HEK293 (cell line): ENCODE results near the gene STAC2.

Experiments used
- CTCF ChIA-PET: fragments of 350-600 bp; formaldehyde crosslinking; extraction: SDS; loops from one replicate; lab custom pipeline; 2021; ENCODE audit warnings: antibody characterized with exemption; lab: Yijun Ruan, JAX
- POLR2A ChIA-PET: fragments of 300-600 bp; formaldehyde crosslinking; extraction: SDS; loops from one replicate; lab custom pipeline; 2020; ENCODE audit warnings: antibody characterized with exemption, inconsistent platforms; lab: Yijun Ruan, JAX
- H3K27ac ChIP-seq: fragments of 200-500 bp; sonication (Bioruptor generic); 2 replicates; pipeline ENCODE4 v1.5.1; 2014; ENCODE audit warnings: low read depth, low read length, control low read depth, inconsistent platforms; ENCODE audit errors: extremely low read depth
- H3K36me3 ChIP-seq, 2 experiments: fragments of 200-500 bp in 1 of 2; sonication (Bioruptor generic) in 1 of 2; 1 replicate in 1 of 2; 2 replicates in 1 of 2; pipeline ENCODE4 v1.5.1; 2014 to 2017; ENCODE audit warnings: inconsistent platforms in 2 of 2, low read length in 2 of 2; ENCODE audit not compliant: control insufficient read depth in 2 of 2, insufficient read depth in 1 of 2
- H3K4me1 ChIP-seq: fragments of 200-500 bp; sonication (Bioruptor generic); 2 replicates; pipeline ENCODE4 v1.5.1; 2014; ENCODE audit warnings: mild to moderate bottlenecking, low read length, inconsistent platforms; ENCODE audit not compliant: control insufficient read depth, insufficient read depth
- H3K4me3 ChIP-seq: 2 replicates; pipeline ENCODE4 v1.5.1; 2011; ENCODE audit warnings: low read depth, mild to moderate bottlenecking, control low read depth, low read length, moderate library complexity
- H3K9me3 ChIP-seq: fragments of 200-500 bp; sonication (Bioruptor generic); 2 replicates; pipeline ENCODE4 v1.5.1; 2014; ENCODE audit warnings: low read depth, low read length, inconsistent platforms; ENCODE audit not compliant: control insufficient read depth, insufficient read depth
- ATF2 ChIP-seq: fragments of 450-650 bp; formaldehyde crosslinking; IDR thresholded peaks from 2 replicates; pipeline ENCODE4 v1.5.1; 2016; ENCODE audit warnings: missing biosample characterization, missing genetic modification characterization, low read depth
- BCL11B ChIP-seq: fragments of 450-650 bp; formaldehyde crosslinking; IDR thresholded peaks from 2 replicates; pipeline ENCODE4 v1.5.1; 2016; ENCODE audit warnings: low read depth, missing biosample characterization, missing genetic modification characterization
- EGR2 ChIP-seq: fragments of 450-650 bp; formaldehyde crosslinking; IDR thresholded peaks from 2 replicates; pipeline ENCODE4 v1.5.1; 2016; ENCODE audit warnings: low read depth, missing biosample characterization, missing genetic modification characterization
- GFI1B ChIP-seq: fragments of 450-650 bp; formaldehyde crosslinking; IDR thresholded peaks from 2 replicates; pipeline ENCODE4 v1.5.1; 2016; ENCODE audit warnings: missing biosample characterization, missing genetic modification characterization
- GLIS1 ChIP-seq: fragments of 450-650 bp; formaldehyde crosslinking; IDR thresholded peaks from 2 replicates; pipeline ENCODE4 v1.5.1; 2016; ENCODE audit warnings: missing biosample characterization, missing genetic modification characterization
- GLIS2 ChIP-seq: fragments of 450-650 bp; formaldehyde crosslinking; IDR thresholded peaks from 2 replicates; pipeline ENCODE4 v1.5.1; 2016; ENCODE audit warnings: missing biosample characterization, missing genetic modification characterization
- OVOL3 ChIP-seq: fragments of 450-650 bp; formaldehyde crosslinking; IDR thresholded peaks from 2 replicates; pipeline ENCODE4 v1.5.1; 2016; ENCODE audit warnings: missing biosample characterization, missing genetic modification characterization
- SP2 ChIP-seq: fragments of 450-650 bp; formaldehyde crosslinking; IDR thresholded peaks from 2 replicates; pipeline ENCODE4 v1.5.1; 2016; ENCODE audit warnings: missing biosample characterization, missing genetic modification characterization
- SP3 ChIP-seq: fragments of 450-650 bp; formaldehyde crosslinking; IDR thresholded peaks from 2 replicates; pipeline ENCODE4 v1.5.1; 2016; ENCODE audit warnings: missing biosample characterization, missing genetic modification characterization
- ZBTB17 ChIP-seq: fragments of 450-650 bp; formaldehyde crosslinking; IDR thresholded peaks from 2 replicates; pipeline ENCODE4 v1.5.1; 2016; ENCODE audit warnings: missing biosample characterization, missing genetic modification characterization
- ZFHX2 ChIP-seq: fragments of 450-650 bp; formaldehyde crosslinking; conservative IDR thresholded peaks from 2 replicates; pipeline ENCODE4 v1.5.1; 2016; ENCODE audit warnings: missing biosample characterization, missing genetic modification characterization
- ZNF10 ChIP-seq: fragments of 450-650 bp; formaldehyde crosslinking; IDR thresholded peaks from 2 replicates; pipeline ENCODE4 v1.5.1; 2017; ENCODE audit warnings: missing biosample characterization, missing genetic modification characterization
- ZNF112 ChIP-seq: fragments of 450-650 bp; formaldehyde crosslinking; IDR thresholded peaks from 2 replicates; pipeline ENCODE4 v1.5.0; 2017; ENCODE audit warnings: missing biosample characterization, missing genetic modification characterization
- ZNF223 ChIP-seq: fragments of 450-650 bp; formaldehyde crosslinking; IDR thresholded peaks from 2 replicates; pipeline ENCODE4 v1.5.1; 2016; ENCODE audit warnings: missing biosample characterization, missing genetic modification characterization
- ZNF37A ChIP-seq: fragments of 450-650 bp; IDR thresholded peaks from 2 replicates; pipeline ENCODE4 v1.5.1; 2018; ENCODE audit warnings: missing biosample characterization, missing genetic modification characterization
- ZNF473 ChIP-seq: fragments of 450-650 bp; formaldehyde crosslinking; IDR thresholded peaks from 2 replicates; pipeline ENCODE4 v1.5.1; 2017; ENCODE audit warnings: missing biosample characterization, missing genetic modification characterization
- ZNF48 ChIP-seq: fragments of 450-650 bp; formaldehyde crosslinking; IDR thresholded peaks from 2 replicates; pipeline ENCODE4 v1.5.1; 2016; ENCODE audit warnings: missing biosample characterization, missing genetic modification characterization
- ZNF513 ChIP-seq: fragments of 450-650 bp; IDR thresholded peaks from 2 replicates; pipeline ENCODE4 v1.5.1; 2018; ENCODE audit warnings: missing biosample characterization, missing genetic modification characterization
- ZNF660 ChIP-seq: fragments of 450-650 bp; IDR thresholded peaks from 2 replicates; pipeline ENCODE4 v1.5.1; 2018; ENCODE audit warnings: missing biosample characterization, mild to moderate bottlenecking, missing genetic modification characterization
- ZNF785 ChIP-seq: fragments of 450-650 bp; formaldehyde crosslinking; IDR thresholded peaks from 2 replicates; pipeline ENCODE4 v1.5.1; 2016; ENCODE audit warnings: missing biosample characterization, missing genetic modification characterization
- ZSCAN16 ChIP-seq: fragments of 450-650 bp; formaldehyde crosslinking; IDR thresholded peaks from 2 replicates; pipeline ENCODE4 v1.5.1; 2016; ENCODE audit warnings: missing biosample characterization, missing genetic modification characterization
- TF ChIP-seq, protein P1 (sequence below): fragments of 450-650 bp; formaldehyde crosslinking; IDR thresholded peaks from 2 replicates; pipeline ENCODE4 v1.5.1; 2016; ENCODE audit warnings: missing biosample characterization, missing genetic modification characterization
- TF ChIP-seq, protein P2 (sequence below): fragments of 450-650 bp; formaldehyde crosslinking; IDR thresholded peaks from 2 replicates; pipeline ENCODE4 v1.5.1; 2016; ENCODE audit warnings: missing biosample characterization, missing genetic modification characterization

Gene STAC2

DNA sequence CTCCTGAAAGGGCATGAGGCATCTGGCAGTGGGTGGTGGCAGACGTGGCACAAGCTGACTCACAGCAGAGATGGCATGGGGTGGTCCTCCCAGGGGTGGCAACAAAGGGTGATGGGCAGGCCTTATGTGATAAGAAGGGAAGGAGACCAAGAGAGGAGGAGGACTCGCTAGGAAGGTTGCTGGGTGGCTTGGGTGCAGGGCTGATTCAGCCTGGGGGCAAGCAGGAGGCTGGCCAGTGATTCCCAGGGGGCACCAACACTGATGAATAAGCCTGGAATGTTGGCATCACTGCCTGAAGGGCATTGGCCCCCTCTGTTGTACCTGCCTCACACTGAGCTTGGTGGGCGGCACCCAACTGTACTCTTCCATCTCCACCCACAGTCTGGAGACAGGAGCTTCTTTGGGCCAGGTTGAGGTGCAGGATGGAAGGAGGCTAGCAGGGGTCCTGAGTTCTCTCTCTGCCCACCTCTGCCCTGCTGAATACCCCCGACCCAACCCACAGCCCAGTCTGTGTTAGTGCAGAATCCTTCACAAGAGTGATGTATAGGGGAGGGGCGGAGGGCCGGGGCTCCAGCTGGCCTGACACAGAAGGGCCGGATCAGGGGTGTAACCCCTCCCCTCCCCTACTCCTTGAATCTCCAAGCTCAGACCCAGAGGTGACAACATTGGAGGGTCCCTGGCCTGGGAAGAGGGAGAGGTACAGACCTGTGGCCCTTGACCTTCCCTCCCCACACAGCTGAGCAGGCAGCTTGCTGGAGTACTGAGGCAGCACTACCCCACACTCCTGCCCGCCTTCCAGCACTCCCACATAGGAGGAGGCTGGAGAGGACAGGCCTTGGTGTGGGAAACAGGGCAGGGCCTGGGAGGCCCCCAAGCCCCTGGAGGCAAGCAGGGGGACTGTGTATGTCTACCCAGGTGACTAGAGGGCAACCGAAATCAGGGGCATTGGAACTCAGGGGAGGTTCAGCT is 2.6 kb downstream of the STAC2 start:
- ChIA-PET POLR2A (interaction anchor here (0.5 to 1.1 kb wide), 4 partner anchors 9 to 709 kb away, joined by 4 to 10 read pairs (median 5); no protein-coding TSS in a partner anchor), CTCF (interaction anchor here (0.5 to 3.2 kb wide), 10 partner anchors 9 to 353 kb away, joined by 3 to 32 read pairs (median 4); partner anchors contain the start of gene LASP1)
- H3K36me3 ChIP-seq: no peaks in the 10 kb centered on the region

GRCh38 chr17:39222151-39222550 is 3.6 kb downstream of the STAC2 start:
- ChIA-PET CTCF (interaction anchor here (0.6 to 3.2 kb wide), 5 partner anchors 10 to 16 kb away, joined by 3 to 32 read pairs (median 4); no protein-coding TSS in a partner anchor), POLR2A (no interaction called here)
- H3K4me3 ChIP-seq: no peak overlapping the region
- H3K27ac ChIP-seq: no peak overlapping the region
- TF ChIP-seq ZNF513 (tag by site-specific recombination): no peak
- TF ChIP-seq ZNF112: no peak
- TF ChIP-seq ZSCAN16 (tag by site-specific recombination): no peak
- no peak for TF ChIP-seq OVOL3 (tag by site-specific recombination)
- no peak for TF ChIP-seq ZNF48 (tag by site-specific recombination)
- TF ChIP-seq ZNF10: no peak
- no peak for TF ChIP-seq BCL11B
- TF ChIP-seq ATF2 (tag by site-specific recombination): no peak
- TF ChIP-seq ZNF223 (tag by site-specific recombination): no peak
- TF ChIP-seq ZNF785 (tag by site-specific recombination): no peak
- TF ChIP-seq ZBTB17 (tag by site-specific recombination): no peak
- no peak for TF ChIP-seq ZNF473 (tag by site-specific recombination)
- no peaks in the 10 kb centered on the region for H3K9me3 ChIP-seq
- no peaks in the 10 kb centered on the region for H3K36me3 ChIP-seq
- peaks cover 3% of the 10 kb centered on the region; the same call in 1 of the 2 replicates for H3K4me1 ChIP-seq

More for the DNA sequence above, 2.6 kb downstream of the STAC2 start:
- TF ChIP-seq GLIS1 (tag by site-specific recombination) (peak; percentile 78), GFI1B (tag by site-specific recombination) (no peak), ZNF48 (tag by site-specific recombination) (no peak), SP3 (tag by site-specific recombination) (peak; percentile 38; the same call in 1 of the 2 replicates), ZNF660 (tag by site-specific recombination) (no peak), EGR2 (tag by site-specific recombination) (peak; percentile 75), ZNF37A (tag by site-specific recombination) (no peak), GLIS2 (tag by site-specific recombination) (peak; percentile 29; the same call in 1 of the 2 replicates), SP2 (tag by site-specific recombination) (peak; percentile 32), ZFHX2 (peak; percentile 78)
- TF ChIP-seq, protein P1, sequence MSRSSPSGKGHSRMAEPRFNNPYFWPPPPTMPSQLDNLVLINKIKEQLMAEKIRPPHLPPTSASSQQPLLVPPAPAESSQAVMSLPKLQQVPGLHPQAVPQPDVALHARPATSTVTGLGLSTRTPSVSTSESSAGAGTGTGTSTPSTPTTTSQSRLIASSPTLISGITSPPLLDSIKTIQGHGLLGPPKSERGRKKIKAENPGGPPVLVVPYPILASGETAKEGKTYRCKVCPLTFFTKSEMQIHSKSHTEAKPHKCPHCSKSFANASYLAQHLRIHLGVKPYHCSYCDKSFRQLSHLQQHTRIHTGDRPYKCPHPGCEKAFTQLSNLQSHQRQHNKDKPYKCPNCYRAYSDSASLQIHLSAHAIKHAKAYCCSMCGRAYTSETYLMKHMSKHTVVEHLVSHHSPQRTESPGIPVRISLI (tag by site-specific recombination): no peak
- TF ChIP-seq, protein P2, sequence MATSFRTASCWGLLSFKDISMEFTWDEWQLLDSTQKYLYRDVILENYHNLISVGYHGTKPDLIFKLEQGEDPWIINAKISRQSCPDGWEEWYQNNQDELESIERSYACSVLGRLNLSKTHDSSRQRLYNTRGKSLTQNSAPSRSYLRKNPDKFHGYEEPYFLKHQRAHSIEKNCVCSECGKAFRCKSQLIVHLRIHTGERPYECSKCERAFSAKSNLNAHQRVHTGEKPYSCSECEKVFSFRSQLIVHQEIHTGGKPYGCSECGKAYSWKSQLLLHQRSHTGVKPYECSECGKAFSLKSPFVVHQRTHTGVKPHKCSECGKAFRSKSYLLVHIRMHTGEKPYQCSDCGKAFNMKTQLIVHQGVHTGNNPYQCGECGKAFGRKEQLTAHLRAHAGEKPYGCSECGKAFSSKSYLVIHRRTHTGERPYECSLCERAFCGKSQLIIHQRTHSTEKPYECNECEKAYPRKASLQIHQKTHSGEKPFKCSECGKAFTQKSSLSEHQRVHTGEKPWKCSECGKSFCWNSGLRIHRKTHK (tag by site-specific recombination): no peak
- H3K4me3 ChIP-seq: no peak overlapping the region
- peaks cover 3% of the 10 kb centered on the region; the same call in 1 of the 2 replicates for H3K4me1 ChIP-seq
- H3K9me3 ChIP-seq: no peaks in the 10 kb centered on the region
- no peak overlapping the region for H3K27ac ChIP-seq
